ENCODE data around the gene PHF11.

Gene PHF11

DNA sequence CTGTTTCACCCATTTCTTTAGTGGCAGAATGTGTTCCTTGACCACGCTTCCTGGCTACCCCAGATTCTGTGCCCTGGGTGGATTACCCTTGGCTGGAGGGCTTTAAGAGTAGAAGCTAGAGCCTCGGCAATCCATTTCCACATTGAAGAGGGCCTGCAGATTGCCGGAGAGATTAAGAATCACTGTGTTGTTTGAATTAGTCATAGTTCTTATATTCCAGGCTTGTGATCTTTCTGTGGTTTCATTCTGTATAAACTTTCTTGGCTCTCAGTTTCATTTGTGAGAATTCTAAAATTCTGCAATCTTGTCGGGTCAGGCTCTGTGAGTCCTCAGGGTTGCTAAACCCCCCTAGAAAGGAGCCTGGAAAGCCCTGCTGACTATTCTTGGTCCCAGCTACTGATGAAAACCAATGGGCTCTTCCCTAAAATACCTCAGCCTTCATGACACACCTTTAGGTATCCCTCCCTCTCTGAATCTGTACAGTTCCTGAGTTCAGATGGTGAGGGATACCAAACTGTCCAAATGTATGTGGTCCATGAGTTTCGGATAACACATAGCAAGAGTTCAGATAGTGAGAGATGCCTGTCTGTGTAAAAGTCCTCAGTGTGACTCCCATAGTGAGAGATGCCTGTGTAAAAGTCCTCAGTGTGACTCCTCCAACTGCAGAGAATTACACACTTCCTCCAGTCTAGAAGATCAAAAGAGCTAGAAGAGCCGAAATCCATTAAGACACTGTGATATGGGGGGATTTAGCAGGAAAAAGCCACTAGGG lies 4.3 kb downstream of the PHF11 start:
- DNase-seq = no peak

DNA sequence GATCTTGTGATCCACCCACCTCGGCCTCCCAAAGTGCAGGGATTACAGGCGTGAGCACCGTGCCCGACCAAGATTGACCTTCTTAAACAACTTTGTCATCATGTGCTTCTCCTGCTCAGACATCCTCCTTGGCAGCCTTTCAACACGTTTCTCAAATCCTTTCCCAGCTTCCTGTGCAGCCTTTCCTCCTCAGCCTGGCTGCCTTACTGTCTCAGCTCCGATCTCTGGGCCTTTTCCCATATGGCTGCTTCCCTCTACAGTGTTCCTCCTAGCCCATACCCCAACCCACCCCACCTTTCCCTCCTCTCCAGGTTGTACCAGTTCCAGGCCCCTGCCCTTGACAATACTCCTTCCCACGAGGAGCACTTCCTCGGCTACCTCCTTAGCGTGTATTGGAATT lies 7.2 kb downstream of the PHF11 start:
- no peak for DNase-seq

DNA sequence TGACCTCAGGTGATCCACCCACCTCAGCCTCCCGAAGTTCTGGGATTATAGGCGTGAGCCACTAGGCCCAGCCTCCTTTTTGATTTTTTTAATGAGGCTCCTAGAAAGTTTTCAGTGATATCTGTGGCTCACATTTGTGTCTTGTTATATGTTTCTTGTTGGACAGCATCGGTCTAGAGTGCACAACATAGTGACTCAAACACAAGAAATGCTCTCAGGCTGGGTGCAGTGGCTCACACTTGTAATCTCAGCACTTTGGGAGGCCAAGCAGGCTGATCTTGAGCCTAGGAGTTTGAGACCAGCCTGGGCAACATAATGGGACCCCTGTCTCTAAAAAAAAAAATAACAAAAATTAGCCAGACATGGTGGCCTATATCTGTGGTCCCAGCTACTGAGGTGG lies 8.2 kb downstream of the PHF11 start:
- DNase-seq = no peak

DNA sequence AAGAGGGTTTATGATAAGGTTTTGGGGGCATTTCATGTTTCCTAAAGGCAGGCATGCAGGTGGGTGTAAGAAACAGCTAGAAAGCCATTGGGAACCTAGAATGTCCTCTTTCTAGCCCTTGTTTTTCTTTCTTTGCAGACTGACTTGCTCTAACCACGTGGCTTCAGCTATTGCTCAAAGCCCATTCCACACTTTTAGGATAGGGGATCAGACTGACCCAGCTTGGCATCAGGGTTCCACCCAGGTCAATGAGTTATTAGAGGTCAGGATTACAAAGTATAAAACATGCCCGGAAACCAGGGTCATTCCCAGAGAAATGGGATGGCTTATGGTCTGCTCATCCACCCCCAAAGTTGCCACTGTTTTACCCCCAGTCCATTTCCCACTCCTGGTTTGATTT lies 16.8 kb downstream of the PHF11 start:
- no peak for DNase-seq

DNA sequence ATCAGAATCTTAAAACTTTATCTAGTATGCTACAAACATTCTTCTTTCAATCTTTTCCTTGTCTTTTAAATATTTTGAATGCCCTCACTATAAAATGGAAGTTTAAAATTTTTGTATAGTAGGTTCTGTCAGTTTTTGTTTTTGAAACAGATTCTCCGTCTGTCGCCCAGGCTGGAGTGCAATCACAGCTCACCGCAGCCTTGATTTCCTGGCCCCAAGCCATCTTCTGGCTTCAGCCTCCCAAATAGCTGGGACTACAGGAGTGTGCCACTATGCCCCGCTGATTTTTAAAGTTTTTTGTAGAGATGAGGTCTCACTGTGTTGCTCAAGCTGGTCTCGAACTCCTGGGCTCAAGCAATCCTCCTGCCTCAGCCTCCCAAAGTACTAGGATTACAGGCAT lies 20.7 kb downstream of the PHF11 start:
- DNase-seq = no peak

DNA sequence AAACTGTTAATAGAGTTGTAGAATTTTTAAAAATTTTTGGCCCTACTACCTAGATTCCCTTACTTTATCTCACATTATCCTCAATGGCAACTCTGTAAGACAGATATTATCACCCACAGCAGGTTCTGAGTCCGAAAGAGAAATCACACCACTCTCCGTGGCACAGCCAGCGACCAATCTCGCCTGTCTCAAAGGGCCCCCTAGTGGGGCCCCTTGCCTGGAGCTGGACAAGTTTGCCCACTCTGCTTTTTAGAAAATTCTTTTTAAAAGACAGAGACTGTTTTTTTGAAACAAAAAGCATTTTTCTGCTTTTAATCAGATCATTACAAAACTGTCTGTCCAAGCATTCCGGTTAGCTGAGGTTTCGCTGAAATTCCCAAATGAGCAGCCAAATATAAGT lies 21.7 kb downstream of the PHF11 start:
- DNase-seq = peak; percentile 41

DNA sequence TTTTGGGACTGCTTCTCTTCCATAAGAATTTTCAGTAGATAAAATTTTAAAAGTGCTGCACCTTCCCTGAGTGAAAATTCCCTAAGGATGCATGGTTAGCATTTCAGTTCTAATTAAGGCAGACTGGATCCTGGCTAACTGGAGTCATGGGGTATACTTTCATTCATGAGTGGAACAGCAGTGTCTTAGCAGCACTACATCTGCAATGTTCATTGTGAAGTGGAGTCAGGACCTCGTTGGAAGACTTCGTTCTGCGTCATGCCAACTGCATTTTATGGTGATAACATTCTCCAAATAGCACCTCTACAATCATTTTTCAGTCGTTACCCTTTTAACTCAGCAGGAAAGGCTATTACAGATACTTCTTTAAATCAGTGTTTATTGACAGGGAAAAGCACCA lies 25.5 kb downstream of the PHF11 start:
- no peak for DNase-seq

DNA sequence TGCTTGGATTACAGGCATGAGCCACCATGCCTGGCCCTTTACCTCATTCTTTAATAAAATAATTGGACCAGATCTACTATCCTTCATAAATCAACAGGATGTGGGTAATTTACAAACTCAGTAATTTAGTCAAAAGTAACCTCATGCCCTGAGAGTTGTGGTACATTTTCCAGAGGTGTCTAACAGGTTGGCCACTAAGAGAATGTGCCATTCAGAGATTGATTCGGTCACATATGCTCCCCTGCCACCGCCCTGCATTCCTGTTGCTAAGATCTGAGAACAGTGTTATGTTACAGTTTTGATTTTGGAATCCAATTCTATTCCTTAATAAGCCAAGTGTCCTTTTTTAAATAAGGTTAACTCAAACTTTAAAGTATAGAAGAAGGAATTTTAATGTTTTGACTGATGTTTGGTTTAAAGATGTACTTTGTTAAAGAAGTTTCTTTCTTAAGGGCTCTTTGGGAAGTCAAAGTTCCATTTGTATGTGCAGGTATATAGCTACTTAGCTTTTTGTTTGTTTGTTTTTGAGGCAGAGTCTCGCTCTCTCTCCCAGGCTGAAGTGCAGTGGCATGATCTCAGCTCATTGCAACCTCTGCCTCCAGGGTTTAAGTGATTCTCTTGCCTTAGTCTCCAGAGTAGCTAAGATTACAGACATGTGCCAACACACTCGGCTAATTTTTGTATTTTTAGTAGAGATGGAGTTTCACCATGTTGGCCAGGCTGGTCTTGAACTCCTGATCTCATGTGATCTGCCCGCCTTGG lies 29.2 kb downstream of the PHF11 start:
- DNase-seq = no peak

DNA sequence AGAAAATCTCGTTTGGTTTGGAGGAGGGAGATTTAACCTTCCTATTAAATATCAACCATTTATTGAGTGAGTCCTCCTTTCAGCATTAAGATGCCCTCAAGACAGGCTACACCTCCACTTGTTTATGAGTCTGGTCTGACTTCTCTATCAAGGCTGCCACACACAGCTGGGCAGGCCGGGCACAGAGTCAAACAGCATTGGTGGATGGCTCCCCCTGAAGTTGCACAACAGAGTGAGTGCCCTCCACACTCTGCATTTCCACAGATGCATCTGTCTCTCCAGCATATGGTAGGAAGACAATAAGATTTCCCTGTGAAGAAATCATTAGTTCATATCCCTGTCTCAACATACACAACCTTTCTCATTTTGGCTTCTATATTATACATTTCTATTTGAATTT lies 31.4 kb downstream of the PHF11 start:
- no peak for DNase-seq

DNA sequence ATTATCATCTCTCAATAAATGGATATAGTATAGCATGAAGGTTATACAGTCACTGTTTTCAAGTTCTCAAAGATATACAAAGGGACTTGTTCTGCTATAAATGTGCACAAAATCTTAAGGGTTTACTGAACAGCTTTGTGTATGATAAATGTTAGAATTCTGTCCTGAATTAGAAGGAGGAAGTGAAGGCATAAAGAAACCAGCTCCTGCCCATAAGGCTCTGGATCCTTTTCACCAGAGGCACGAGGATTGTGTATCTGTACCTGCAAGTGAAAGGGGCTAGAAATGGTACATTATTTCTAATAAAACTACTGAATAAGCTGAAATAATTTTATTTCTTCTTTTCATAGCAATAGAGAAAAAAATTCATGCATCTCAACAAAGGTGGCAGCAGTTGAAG lies 32.4 kb downstream of the PHF11 start:
- DNase-seq = no peak

DNA sequence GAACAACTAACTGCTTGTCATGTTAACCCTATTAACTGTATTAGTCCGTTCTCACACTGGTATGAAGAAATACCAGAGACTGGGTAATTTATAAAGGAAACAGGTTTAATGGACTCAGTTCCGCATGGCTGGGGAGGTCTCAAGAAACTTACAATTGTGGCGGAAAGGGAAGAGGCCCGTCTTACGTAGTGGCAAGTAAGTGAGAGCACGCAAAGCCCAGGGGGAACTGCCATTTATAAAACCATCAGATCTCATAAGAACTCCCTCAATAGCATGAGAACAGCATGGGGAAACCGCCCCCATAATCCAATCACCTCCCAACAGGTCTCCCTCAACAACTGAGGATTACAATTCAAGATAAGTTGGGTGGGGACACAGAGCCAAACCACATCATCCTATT lies 34.7 kb downstream of the PHF11 start:
- DNase-seq = no peak

DNA sequence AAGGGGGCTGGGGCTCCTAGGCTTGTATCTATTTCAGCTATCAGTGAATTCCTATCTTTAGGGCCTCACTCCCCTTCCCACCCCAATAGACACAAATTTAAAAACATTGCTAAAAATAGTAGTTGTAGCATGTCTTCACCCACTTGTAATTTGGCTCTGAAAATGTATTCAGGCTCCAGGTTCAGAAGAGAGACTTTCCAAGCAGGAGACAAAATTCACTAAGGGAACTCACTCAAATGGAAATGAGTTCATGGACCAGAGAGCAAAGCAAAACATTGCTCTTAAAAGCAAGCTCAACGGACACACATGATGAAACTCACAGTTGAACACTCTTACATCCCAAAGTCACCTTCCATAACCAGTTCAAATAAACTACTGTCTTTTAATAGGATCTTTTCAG lies 36.8 kb downstream of the PHF11 start:
- no peak for DNase-seq

DNA sequence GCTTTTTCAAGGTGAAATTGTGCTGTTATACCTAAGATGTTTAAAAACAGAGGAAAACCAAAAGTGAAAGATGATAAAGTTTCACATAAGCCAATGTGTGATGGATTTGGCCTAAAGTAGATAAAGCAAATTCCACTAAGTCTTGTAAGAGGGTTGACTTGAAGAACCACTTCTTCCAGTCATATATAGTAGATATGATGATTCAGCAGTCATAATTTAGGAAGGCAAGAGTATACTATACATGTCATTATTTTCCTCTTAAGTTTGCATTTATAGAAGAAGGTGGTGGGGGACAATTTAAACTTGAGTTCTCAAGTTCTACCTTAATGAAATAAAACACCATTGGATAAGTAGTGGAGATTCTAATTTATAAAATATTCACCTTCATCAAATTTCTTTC lies 37.3 kb downstream of the PHF11 start:
- DNase-seq = no peak

DNA sequence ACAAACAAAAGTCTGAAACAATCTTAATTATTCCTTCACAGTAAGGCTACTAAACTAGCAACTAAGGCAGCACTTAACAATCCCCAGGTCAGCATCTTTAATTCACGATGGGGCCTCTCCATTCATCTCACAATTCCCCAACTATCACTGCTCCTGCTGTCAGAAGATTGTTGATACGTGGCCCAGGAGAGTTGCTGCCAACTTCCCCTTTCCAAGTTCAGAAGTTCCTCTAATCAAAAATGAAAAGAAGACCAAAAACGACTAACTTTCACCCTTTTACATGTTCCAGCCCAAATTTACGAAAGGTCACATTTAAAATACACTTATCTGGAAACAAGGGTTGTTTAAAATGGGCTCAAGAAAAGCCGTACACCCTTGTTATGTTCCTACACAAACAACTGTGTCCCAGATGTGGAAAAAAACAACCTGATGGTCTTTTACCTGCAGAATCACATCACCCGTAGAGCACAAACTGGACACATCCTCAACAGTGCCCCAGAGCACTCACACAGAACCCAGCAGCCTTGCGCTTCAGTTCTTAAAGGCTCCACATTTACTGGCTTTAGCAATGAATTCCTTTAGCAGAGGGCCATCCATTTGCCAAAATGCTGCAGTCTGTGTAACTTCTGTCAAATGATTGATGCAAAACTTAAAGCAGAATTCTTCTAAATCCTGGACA lies 38.0 kb downstream of the PHF11 start:
- DNase-seq = no peak

DNA sequence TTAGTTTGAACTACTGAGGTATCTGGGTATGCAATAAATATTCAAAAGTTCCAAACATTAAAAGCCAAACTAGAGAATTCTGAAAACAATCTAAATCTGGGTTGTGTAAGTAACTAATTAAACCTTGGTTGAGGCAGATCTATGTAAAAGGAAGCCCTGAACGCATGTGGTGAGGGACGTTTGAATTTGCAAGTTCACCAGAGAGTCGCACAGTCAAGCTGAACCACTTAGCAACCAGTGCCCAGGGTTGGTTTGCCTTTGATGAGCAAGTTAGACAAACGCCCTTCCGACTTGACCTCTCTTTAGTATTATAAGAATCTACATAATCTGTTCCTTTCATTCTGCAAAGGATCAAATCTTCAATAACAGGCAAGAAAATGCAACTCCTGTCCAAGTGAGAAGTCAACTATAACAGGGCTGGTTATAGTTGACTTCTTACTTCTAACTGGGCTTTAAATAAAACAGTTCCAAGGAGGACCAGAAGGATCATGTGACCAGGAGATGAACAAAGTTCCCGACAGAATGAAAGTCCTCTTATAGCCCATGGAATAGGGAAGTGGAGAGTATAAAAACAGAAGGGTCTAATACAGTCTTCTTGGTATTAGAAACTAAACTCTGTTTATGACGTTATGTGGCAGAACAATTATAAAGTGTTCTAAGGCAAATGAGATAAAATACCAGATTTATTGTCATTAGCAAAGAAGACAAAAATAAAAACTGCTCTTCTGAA lies 40.6 kb downstream of the PHF11 start:
- DNase-seq = no peak

DNA sequence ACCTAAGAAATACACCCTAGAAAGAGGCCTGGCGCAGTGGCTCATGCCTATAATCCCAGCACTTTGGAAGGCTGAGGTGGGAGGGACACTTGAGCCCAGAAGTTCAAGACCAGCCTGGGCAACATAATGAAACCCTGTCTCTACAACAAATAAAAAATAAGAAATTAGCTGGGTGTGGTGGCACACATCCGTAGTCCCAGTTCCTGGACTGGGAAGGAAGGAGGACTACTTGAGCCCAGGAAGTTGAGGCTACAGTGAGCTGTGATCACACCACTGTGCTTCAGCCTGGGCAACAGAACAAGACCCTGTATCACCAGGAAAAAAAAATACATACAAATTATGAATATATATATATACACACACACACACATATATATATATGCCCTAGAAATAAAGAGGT lies 42.7 kb downstream of the PHF11 start:
- DNase-seq = no peak

DNA sequence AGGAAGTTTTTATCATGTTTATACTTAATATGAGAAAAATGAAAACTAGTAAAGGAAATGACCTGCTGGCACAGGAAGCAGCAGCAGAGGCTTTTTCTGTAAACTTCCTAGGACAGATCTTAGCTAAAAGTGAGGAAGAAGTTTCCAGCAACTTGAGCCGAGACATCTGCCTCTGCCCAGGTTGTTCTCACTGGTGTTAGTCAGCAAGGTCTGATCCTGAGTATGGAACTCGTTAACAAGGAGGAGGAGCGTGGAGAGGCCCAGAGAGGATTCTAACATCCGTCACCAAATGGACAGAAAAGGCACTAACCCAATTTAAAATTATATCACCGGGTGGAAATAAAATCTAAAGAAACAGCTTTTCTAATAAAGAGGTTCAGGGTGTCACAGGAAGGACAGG lies 43.6 kb downstream of the PHF11 start:
- DNase-seq = no peak

DNA sequence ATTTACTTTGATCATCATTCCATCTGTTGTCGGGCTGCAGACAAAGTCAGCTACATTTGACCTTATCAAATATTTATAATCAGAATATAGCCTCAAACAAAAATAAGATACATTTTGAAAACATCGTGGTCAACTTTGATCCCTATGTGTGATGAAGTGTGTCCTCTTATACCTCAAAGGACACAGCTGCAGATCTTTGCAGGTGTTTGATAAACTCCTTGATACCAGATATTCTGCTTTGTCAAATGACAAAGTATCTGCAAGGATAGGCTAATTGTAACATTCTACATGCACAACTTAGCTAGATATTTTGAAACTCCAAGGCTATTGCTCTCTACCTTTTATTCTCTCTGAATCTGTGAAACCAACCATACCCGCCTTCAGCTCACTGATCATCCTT lies 44.0 kb downstream of the PHF11 start:
- DNase-seq = no peak

DNA sequence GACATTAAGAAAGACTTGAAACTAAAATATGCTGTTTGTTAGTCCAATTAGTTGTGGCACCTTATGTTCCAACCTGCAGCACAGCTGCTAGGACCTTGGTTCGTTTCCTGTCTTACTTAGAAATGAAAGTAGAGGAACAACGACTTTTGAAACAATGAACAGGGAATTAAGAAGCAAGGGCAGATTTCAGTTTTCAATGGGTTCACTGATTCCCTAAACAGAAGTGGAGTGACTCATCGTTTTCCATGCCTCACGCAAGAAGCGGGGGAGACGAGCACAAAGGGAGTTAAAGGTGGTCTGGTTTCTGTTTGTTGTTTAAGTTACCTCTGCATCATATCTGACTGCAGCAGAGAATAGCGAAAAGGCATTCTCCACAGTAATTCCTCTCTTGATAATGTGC lies 44.8 kb downstream of the PHF11 start:
- DNase-seq = peak; percentile 14

DNA sequence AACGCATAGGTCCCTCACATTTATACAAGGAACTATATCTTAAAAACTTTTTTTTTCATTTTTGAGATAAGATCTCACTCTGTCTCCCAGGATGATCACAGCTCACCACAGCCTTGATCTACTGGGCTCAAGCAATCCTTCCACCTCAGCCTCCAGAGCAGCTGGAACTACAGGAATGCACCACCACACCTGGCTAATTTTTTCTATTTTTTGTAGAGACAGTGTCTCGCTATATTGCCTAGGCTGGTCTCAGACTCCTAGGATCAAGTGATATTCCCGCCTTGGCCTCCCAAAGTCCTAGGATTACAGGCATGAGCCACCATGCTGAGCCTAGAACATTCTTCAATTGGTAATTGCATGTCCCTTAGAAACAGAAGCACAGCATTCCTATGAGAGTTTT lies 47.9 kb downstream of the PHF11 start:
- no peak for DNase-seq

DNA sequence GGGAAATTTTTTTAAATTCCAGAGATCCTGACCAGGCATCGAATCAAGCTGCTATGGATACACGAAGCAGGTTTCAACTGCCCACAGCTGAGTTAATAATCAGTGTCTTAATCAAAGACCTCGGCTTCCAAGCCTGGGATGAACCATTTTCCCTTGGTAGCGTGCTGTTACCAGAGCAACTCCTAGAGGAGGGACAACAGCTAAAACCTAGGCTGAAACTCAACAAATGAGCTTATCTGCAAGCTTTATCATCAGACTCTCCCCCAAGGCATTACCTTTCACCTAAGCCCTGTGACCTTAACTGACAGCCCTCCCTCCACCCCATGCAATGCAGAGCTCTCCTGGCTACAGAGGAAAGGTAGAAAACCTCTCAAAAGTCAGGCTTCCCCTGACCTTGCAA lies 49.9 kb downstream of the PHF11 start:
- DNase-seq = no peak

DNA sequence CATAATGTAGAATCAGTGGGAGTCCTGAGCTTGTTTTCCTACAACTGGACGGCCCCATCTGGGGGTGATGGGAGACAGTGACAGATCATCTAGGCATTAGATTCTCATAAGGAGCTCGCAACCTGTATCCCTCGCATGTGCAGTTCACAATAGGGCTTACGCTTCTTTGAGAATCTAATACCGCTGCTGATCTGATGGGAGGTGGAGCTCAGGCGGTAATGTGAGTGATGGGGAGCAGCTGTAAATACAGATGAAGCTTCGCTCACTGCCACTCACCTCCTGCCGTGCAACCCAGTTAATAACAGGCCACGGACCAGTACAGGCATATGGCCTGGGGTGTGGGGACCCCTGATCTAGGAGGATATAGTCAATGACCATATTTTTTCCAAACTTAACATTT lies 50.8 kb downstream of the PHF11 start:
- DNase-seq = no peak

DNA sequence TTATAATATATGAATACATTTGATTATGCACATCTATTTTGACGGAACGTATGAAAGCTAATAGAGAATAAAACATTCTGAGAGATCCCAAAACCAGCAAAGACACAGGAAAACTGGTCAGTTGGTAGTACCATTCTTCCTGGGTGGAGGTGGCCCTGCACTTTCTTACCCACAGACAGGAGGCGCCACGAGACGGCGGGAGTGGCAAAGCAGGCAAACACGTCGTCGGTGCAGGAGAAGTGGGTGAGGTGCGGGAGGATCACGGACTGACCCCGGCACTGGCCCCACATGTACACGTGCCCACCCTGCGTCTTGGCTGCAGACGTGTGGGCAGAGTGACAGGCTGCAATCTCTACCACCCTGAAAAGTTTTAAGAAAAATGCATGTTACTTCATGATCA lies 53.5 kb downstream of the PHF11 start:
- DNase-seq = peak; percentile 23
